GM21786 (cell line): ENCODE data around the gene SEMA4C.

ENCODE experiments used
- ATAC-seq: cut with Tn5 transposase; IDR thresholded peaks from one replicate; pipeline ENCODE4 v1.9.1; 2021; ENCODE audit not compliant: unreplicated experiment

SEMA4C gene

GRCh38 chr2:96869822-96870625, at the start of gene SEMA4C:
Gene SEMA4C (minus strand): TSS chr2:96870080. CDS start chr2:96867886, 2,194 bp downstream.
- ATAC-seq: no peak

GRCh38 chr2:96918754-96919550, 49.1 kb upstream of the SEMA4C start:
- no peak for ATAC-seq

- no peak for ATAC-seq
These were observed 48.3 kb upstream of the SEMA4C start for GRCh38 chr2:96918092-96918753.

GRCh38 chr2:96916646-96917543, 47.0 kb upstream of the SEMA4C start:
- ATAC-seq: no peak

GRCh38 chr2:96916156-96916630, 46.3 kb upstream of the SEMA4C start:
- no peak for ATAC-seq

GRCh38 chr2:96914332-96914731, 44.5 kb upstream of the SEMA4C start:
- no peak for ATAC-seq

GRCh38 chr2:96913398-96914202, 43.7 kb upstream of the SEMA4C start:
- ATAC-seq: no peak

- no peak for ATAC-seq
These were observed 43.2 kb upstream of the SEMA4C start for GRCh38 chr2:96913117-96913397.

- no peak for ATAC-seq
These were observed 42.7 kb upstream of the SEMA4C start for GRCh38 chr2:96912346-96913116.

- no peak for ATAC-seq
These were observed 39.7 kb upstream of the SEMA4C start for GRCh38 chr2:96909611-96910021.

GRCh38 chr2:96907115-96908041, 37.5 kb upstream of the SEMA4C start:
- no peak for ATAC-seq

- no peak for ATAC-seq
These were observed 36.8 kb upstream of the SEMA4C start for GRCh38 chr2:96906729-96907114.

- no peak for ATAC-seq
These were observed 33.9 kb upstream of the SEMA4C start for GRCh38 chr2:96903815-96904214.

- no peak for ATAC-seq
These were observed 33.4 kb upstream of the SEMA4C start for GRCh38 chr2:96903318-96903717.

- no peak for ATAC-seq
These were observed 30.4 kb upstream of the SEMA4C start for GRCh38 chr2:96900237-96900636.

GRCh38 chr2:96899413-96899741, 29.5 kb upstream of the SEMA4C start:
- ATAC-seq: no peak

GRCh38 chr2:96898641-96899412, 28.9 kb upstream of the SEMA4C start:
- no peak for ATAC-seq

GRCh38 chr2:96898135-96898505, 28.2 kb upstream of the SEMA4C start:
- no peak for ATAC-seq
